NCI-H1417 treated with DMSO at 0.1 percent for 48 hours (cell line): ENCODE results near the gene ACO2.

Experiments
- DNase-seq: peaks from one replicate; lab custom pipeline; 2025; lab: John Stamatoyannopoulos, UW

The ACO2 gene

GRCh38 chr22:41524809-41525449, 56.0 kb downstream of the ACO2 start:
- DNase-seq, result no peak

DNA sequence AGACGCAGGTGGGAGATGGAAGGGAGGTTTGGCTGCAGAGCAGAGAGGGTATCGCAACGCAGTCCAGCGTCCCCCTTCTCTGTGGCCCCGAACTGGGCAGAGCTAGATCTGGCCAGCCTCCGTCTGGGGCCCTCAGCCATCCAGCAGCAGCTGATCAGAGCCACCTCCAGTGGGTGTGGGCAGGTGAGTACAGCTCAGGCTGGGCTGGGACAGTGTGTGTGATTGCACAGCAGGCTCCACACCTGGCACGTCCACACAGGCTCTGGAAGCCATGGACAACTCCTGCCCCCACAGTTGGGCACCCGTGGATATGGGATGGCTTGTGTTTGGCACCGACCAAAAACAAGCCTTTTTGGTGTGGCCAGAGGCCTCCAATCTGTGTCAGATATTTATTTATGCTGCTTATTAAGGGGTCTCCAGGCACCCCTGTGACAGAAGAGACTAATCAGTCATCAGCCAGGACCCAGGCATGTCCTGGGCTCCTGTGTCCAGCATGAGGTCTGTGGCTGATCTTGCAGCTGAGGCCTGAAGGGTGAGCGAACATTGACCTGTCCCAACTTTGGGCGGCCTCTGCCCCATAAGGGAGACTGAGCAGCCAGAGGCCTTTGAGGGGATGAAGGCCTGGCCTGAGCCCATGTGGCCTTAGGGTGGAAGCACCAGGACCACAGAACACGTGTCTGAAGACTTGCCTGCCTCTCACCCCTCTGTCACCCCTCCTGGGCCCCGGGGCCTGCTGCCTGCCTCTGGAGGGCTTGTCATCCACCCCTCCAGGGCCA, 56.7 kb downstream of the ACO2 start:
- DNase-seq, result no peak

- no peak for DNase-seq
These were observed 57.4 kb downstream of the ACO2 start for GRCh38 chr22:41526226-41526829.

GRCh38 chr22:41526830-41527799, 58.2 kb downstream of the ACO2 start:
- no peak for DNase-seq

DNA sequence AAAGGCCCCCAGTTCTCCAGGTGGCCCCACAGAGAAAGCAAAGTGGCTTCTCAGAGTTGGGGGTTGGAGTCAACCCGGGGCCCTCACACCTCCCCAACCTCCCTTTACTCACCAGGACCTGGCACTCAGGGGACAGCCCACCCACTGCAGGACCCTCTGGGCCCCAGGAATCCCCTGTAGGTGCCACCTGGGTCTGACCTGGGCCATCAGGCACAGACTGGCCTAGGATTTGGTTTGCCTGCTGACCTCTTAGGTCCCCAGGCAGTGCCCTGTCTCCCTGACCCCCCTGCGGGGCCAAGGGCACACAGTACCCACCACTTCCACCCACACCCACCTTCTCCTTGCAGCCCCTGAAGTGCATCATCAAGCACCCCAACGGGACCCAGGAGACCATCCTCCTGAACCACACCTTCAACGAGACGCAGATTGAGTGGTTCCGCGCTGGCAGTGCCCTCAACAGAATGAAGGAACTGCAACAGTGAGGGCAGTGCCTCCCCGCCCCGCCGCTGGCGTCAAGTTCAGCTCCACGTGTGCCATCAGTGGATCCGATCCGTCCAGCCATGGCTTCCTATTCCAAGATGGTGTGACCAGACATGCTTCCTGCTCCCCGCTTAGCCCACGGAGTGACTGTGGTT, 59.3 kb downstream of the ACO2 start:
- no peak for DNase-seq

DNA sequence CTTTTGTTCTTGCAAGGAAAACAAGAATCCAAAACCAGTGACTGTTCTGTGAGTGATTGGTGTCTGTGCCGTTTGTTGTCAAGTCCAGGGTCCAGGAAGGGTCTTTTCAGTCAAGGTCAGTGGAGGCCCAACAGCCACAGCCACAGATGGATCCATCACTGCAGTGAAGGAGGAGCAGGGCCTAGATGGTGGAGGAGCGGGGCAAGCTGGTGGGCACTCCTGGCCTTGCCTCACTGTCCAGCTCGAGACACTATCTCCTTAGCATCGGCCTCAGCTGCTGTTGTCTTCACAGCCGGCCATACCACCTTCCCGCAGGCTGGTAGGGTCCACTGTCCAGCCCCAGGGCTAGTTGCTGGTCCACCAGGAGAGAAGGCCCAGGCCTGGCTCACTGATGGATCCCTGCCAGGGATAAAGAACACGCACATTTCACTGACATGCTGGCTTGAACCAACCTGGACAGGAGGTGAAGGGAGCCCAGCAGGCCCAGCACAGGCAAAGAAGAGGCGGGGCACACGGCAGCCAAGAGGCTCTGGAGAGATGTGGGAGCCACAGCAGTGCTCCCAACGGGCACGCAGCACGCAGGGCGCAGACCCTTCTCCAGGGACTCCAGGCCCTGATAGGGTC, 60.1 kb downstream of the ACO2 start:
- no peak for DNase-seq

DNA sequence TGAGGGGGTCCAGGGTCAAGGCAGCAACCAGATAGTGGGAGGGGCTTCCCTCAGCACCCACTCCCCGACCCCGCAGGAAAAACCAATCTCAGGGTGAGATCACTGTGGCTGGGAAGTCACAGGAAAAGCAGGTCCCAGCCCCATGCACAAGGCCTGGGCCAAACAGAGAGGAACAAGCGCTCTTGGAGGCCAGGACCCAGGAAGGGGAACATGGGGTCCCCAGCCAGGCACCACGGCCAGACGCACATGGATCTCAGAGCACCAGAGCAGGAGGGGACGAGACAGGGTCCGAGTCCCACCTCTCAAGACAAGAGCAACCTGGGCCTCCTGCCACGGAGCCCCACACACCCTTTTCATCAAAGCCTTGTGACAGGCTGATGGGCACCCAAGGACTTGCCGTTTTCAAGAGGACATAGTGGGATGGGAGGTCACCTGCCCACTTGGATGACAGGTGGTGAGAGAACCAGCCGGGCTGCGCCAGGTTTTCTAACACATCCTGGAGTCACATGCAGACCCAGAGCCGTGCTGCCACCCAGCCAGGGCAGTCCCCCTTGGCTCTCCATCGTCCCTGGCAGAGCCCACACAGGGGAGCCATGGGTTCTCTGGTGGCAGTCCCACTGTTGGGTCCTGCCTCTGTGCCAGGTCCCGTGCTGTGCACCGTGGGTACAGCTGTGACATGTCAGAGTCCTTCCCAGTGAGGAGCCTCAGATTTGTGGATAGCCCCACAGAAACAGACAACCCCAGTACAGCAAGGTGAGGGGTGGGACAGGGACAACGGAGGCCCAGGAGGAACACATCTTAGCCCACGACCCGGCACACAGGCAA, 62.2 kb downstream of the ACO2 start:
- no peak for DNase-seq

DNA sequence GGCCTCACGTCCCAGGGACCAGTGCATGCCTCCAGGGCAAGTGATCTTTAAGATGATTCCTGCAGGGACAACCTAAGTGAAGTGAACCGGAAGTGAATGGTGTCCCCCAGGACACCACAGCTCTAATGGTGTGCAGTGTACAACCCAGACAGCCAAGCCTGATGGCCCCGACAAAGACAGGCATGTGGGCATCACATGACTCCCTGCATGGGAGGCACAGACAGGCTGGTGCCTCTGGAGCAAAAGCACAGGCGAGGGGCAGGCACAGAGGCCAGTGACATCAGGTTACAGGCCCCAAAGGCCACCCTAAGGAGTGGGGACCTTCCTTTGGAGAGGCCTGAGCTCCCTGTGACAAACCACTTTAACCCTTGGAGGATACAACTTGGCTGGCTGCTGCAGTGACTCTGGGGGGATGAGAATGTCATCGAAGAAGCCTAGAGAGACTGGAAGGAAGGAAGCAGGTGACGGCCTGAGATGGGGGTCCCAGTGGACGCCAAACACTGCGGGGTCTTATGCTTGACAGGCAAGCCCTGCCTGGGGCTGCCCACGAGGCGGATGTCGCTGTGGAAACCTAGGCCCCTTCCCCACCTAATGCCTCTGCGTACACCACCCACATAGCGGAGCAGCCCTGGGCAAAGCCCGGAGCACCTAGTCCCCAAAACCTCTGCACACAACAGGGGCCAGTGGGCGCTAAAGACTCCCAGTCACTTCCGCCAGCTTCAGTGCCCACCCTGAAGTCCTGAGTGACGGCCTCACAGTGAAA, 63.0 kb downstream of the ACO2 start:
- no peak for DNase-seq

DNA sequence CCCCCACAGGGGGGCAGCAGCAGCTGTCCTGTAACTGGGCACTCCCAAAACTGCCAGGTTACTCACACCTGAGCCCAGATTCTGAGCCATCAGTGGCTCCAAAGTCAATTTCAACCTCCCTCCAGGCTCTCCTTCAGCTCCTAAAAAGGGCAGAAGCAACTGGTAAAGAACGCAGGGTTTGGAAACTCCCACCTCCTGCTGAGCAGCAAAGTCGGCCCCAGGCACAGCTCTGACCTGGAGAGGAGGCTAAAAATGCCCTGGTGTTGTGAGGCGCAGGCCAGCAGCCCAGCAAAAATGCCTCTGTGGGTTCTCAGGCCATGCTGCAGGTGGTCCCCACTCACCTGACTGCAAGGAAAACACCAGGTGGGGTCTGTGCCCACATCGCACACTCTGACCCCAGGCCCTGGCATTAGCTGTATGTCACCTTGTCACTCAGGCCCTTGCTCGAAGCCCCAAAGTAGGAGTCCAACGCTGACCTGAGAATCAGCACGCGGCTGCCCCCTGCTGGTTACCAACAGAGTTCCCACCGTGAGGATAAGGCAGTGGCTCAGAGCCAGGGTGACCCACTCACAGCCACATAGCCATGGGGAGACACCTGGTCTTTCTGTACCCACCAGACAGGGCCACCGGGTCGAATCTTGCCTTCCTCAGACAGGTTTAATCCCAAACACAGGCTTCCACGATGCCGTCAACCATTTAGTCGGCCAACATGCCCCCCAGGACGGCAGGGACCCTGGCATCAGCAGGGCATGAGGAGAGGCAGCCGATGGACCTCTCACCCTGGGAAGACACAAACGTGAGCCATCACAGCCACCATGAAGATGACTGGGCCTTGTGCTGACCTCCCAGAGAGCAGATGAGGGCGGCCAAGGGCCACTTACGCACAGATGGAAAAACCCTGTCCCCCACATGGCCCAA, 64.2 kb downstream of the ACO2 start:
- DNase-seq, result no peak

- no peak for DNase-seq
These were observed 65.3 kb downstream of the ACO2 start for GRCh38 chr22:41534219-41534618.

- DNase-seq, result no peak
These were observed 66.3 kb downstream of the ACO2 start for GRCh38 chr22:41535244-41535643.

- DNase-seq, result no peak
These were observed 68.3 kb downstream of the ACO2 start for GRCh38 chr22:41537203-41537602.

- no peak for DNase-seq
These were observed 69.7 kb downstream of the ACO2 start for GRCh38 chr22:41538583-41538982.

- DNase-seq, result no peak
These were observed 70.5 kb downstream of the ACO2 start for GRCh38 chr22:41539146-41540005.

DNA sequence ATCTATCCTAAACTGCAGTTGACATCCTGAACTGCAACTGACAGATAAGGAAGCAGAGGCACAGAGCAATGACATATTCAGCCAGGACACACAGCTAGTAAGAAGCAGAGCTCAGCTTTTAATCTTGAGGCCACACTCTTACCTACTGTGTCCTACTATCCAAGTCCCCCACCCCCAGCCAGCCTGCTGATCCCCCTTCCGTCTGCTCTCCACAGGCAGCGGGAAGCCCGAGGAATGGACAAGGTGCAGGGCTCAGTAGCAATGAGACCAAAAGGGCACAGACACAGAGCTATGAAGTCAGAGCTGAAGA, 71.0 kb downstream of the ACO2 start:
- no peak for DNase-seq

DNA sequence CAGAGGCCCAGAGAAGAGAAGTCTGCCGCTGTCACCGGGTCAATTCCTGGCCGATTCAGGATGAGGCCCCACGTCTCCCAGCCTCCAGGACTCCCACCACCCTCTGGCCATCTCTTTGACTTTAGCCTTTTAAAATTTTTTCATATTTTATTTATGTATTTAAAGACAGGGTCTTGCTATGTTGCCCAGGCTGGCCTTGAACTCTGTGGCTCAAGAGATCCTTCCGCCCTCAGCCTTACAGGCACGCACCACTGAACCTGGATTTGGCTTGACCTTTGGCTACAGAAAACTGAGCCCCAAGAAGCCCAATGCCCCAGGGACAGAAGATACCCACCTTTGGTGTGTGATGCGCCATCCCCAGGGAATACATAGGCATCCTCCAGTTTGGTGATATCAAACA, 71.4 kb downstream of the ACO2 start:
- DNase-seq, result no peak

GRCh38 chr22:41541484-41541883, 72.6 kb downstream of the ACO2 start:
- DNase-seq, result no peak

DNA sequence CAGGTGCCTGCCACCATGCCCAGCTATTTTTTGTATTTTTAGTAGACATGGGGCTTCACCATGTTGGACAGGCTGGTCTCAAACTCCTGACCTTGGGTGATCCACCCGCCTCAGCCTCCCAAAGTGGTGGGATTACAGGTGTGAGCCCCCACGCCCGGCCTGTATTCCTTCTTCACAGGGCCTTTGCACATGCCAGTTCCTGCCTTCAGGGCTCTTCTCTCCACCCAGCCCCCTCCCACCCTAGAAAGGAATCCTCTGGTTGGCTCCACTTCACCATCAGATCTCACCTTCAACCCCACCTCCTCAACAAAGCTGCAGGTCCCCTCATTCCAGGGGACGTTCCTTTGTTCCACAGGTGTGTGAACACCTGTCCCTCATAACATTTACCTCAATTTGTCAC, 73.3 kb downstream of the ACO2 start:
- DNase-seq, result no peak
